DOHH2 (cell line): Measurements from ENCODE around the gene SLC2A8.

ENCODE experiments used
- H3F3A ChIP-seq: fragments of 200-600 bp; sonication (generic), shearing (Covaris generic); 2 replicates; pipeline ENCODE4 v1.6.0; 2016; ENCODE audit warnings: antibody characterized with exemption, mild to moderate bottlenecking; ENCODE audit not compliant: control insufficient read depth, insufficient read depth
- H3K27ac ChIP-seq: fragments of 200-600 bp; sonication (generic); 2 replicates; pipeline ENCODE4 v1.5.1; 2014; ENCODE audit warnings: low read depth, mild to moderate bottlenecking, low read length, moderate library complexity
- H3K27me3 ChIP-seq: fragments of 200-600 bp; sonication (generic); 2 replicates; pipeline ENCODE4 v1.6.1; 2014; ENCODE audit warnings: mild to moderate bottlenecking, low read length, mixed read lengths; ENCODE audit not compliant: control insufficient read depth
- H3K36me3 ChIP-seq: fragments of 200-600 bp; sonication (generic); 2 replicates; pipeline ENCODE4 v1.6.1; 2014; ENCODE audit warnings: mild to moderate bottlenecking, low read length, moderate library complexity, mixed read lengths; ENCODE audit not compliant: control insufficient read depth
- H3K4me1 ChIP-seq: fragments of 200-600 bp; sonication (generic); 2 replicates; pipeline ENCODE4 v1.6.1; 2014; ENCODE audit warnings: mild to moderate bottlenecking, low read length, mixed read lengths; ENCODE audit not compliant: control insufficient read depth
- H3K4me2 ChIP-seq: fragments of 200-600 bp; sonication (generic); 2 replicates; pipeline ENCODE4 v1.6.0; 2014; ENCODE audit warnings: mild to moderate bottlenecking, low read length, moderate library complexity
- H3K4me3 ChIP-seq: fragments of 200-600 bp; sonication (generic); 2 replicates; pipeline ENCODE4 v1.5.1; 2014; ENCODE audit warnings: mild to moderate bottlenecking, low read length, mixed read lengths
- H3K79me2 ChIP-seq: fragments of 200-600 bp; sonication (generic); 2 replicates; pipeline ENCODE4 v1.6.1; 2014; ENCODE audit warnings: mild to moderate bottlenecking, low read length, mixed read lengths; ENCODE audit not compliant: control insufficient read depth
- H3K9me2 ChIP-seq: fragments of 200-600 bp; sonication (generic); replicated peaks from 2 replicates; pipeline ENCODE4 v1.6.1; 2014; ENCODE audit warnings: mild to moderate bottlenecking, low read length, mixed read lengths; ENCODE audit not compliant: control insufficient read depth
- H3K9me3 ChIP-seq: fragments of 200-600 bp; sonication (generic); 2 replicates; pipeline ENCODE4 v1.6.1; 2014; ENCODE audit warnings: antibody characterized with exemption, low read length, mixed read lengths; ENCODE audit not compliant: control insufficient read depth, insufficient read depth
- H4K20me1 ChIP-seq: fragments of 200-600 bp; sonication (generic); 2 replicates; pipeline ENCODE4 v1.6.0; 2014; ENCODE audit warnings: low read depth, mild to moderate bottlenecking, antibody characterized with exemption, low read length, moderate library complexity; ENCODE audit not compliant: control insufficient read depth, insufficient read depth
- CTCF ChIP-seq: fragments of 200-600 bp; sonication (generic); IDR thresholded peaks from one replicate; pipeline ENCODE4 v1.5.1; 2014; ENCODE audit warnings: antibody characterized with exemption, mild to moderate bottlenecking, low read depth, low read length; ENCODE audit not compliant: poor library complexity, severe bottlenecking
- EZH2phosphoT487 ChIP-seq: fragments of 200-600 bp; sonication (generic); IDR thresholded peaks from 2 replicates; pipeline ENCODE4 v1.6.1; 2017; ENCODE audit warnings: borderline replicate concordance, mild to moderate bottlenecking, antibody characterized with exemption, low read length, moderate library complexity, mixed read lengths

The SLC2A8 gene

GRCh38 chr9:127405344-127406125 is 8.6 kb downstream of the SLC2A8 start:
- TF ChIP-seq CTCF (no peak), EZH2phosphoT487 (no peak)
- Histone ChIP-seq H3K79me2 (no peaks in the 10 kb centered on the region), H3K27me3 (no peaks in the 10 kb centered on the region), H3K4me3 (no peak overlapping the region), H3K4me1 (no peaks in the 10 kb centered on the region), H3K27ac (no peak overlapping the region), H4K20me1 (no peaks in the 10 kb centered on the region), H3K36me3 (no peaks in the 10 kb centered on the region), H3K9me3 (no peaks in the 10 kb centered on the region), H3K9me2 (no peaks in the 10 kb centered on the region), H3F3A (no peaks in the 10 kb centered on the region), H3K4me2 (no peak overlapping the region)

- no peaks in the 10 kb centered on the region for H3K79me2 ChIP-seq
- H3K27ac ChIP-seq = no peak overlapping the region
- peaks cover 3% of the 10 kb centered on the region for H3F3A ChIP-seq
- no peak for TF ChIP-seq EZH2phosphoT487
- no peak for TF ChIP-seq CTCF
- no peak overlapping the region for H3K4me2 ChIP-seq
- no peaks in the 10 kb centered on the region for H4K20me1 ChIP-seq
- no peaks in the 10 kb centered on the region for H3K27me3 ChIP-seq
- peaks cover 6% of the 10 kb centered on the region; the same call in 1 of the 2 replicates for H3K4me1 ChIP-seq
- H3K4me3 ChIP-seq = no peak overlapping the region
- no peaks in the 10 kb centered on the region for H3K9me2 ChIP-seq
- H3K36me3 ChIP-seq = no peaks in the 10 kb centered on the region
- H3K9me3 ChIP-seq = no peaks in the 10 kb centered on the region
Measured at GRCh38 chr9:127406799-127407491, 10.0 kb downstream of the SLC2A8 start.

GRCh38 chr9:127407492-127407843 is 10.5 kb downstream of the SLC2A8 start:
- no peak for TF ChIP-seq CTCF
- no peak for TF ChIP-seq EZH2phosphoT487
- H3K36me3 ChIP-seq = no peaks in the 10 kb centered on the region
- H3K4me3 ChIP-seq = no peak overlapping the region
- no peaks in the 10 kb centered on the region for H3K9me2 ChIP-seq
- no peaks in the 10 kb centered on the region for H4K20me1 ChIP-seq
- H3K4me1 ChIP-seq = peaks cover 6% of the 10 kb centered on the region; the same call in 1 of the 2 replicates
- no peak overlapping the region for H3K4me2 ChIP-seq
- no peaks in the 10 kb centered on the region for H3K9me3 ChIP-seq
- no peaks in the 10 kb centered on the region for H3K79me2 ChIP-seq
- H3F3A ChIP-seq = peaks cover 3% of the 10 kb centered on the region
- H3K27me3 ChIP-seq = no peaks in the 10 kb centered on the region
- H3K27ac ChIP-seq = no peak overlapping the region
